Prostate gland (tissue), 2 donors: ENCODE results near the gene B4GALNT4.

Experiments
- POLR2AphosphoS5 ChIP-seq: sonication (generic); formaldehyde crosslinking; IDR thresholded peaks from one replicate; pipeline ENCODE4 v1.6.1; 2017; ENCODE audit warnings: antibody characterized with exemption
- TF ChIP-seq, protein P1 (sequence below), 4 experiments: fragments of 200-600 bp in 2 of 4; fragments of 450-650 bp in 2 of 4; sonication (generic) in 2 of 4; IDR thresholded peaks; 1 replicate in 3 of 4; 2 replicates in 1 of 4; pipeline ENCODE4 v1.5.1; 2016 to 2019; ENCODE audit warnings: antibody characterized with exemption in 4 of 4, mild to moderate bottlenecking in 2 of 4, moderate library complexity in 2 of 4

DNA sequence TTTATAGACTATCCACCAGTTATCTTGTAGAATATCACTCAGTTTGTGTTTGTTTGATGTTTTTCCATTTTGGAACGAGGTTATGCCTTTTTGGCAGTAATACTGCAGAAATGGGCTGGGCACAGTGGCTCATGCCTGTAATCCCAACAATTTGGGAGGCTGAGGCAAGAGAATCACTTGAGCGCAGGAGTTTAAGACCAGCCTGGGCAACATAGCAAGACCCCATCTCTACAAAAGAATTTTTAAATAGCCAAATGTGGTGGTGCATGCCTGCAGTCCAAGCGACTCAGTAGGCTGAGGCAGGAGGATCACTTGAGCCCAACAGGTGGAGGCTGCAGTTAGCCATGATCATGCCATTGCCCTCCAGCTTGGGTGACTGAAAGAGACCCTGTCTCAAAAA is 22.8 kb upstream of the B4GALNT4 start:
- TF ChIP-seq, protein P1, sequence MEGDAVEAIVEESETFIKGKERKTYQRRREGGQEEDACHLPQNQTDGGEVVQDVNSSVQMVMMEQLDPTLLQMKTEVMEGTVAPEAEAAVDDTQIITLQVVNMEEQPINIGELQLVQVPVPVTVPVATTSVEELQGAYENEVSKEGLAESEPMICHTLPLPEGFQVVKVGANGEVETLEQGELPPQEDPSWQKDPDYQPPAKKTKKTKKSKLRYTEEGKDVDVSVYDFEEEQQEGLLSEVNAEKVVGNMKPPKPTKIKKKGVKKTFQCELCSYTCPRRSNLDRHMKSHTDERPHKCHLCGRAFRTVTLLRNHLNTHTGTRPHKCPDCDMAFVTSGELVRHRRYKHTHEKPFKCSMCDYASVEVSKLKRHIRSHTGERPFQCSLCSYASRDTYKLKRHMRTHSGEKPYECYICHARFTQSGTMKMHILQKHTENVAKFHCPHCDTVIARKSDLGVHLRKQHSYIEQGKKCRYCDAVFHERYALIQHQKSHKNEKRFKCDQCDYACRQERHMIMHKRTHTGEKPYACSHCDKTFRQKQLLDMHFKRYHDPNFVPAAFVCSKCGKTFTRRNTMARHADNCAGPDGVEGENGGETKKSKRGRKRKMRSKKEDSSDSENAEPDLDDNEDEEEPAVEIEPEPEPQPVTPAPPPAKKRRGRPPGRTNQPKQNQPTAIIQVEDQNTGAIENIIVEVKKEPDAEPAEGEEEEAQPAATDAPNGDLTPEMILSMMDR (IDR thresholded peaks at IDR 0.05): no peak
- TF ChIP-seq POLR2AphosphoS5: no peak
